Stomach smooth muscle (tissue), 2 donors: ENCODE results near the gene ACTL8.

Experiments
- H3K27ac ChIP-seq: one replicate; pipeline ENCODE4 v1.7.0; 2013; ENCODE audit warnings: mild to moderate bottlenecking, low read length, inconsistent platforms
- H3K27me3 ChIP-seq, 2 donors: one replicate each; pipeline ENCODE4 v1.7.0; 2013; ENCODE audit warnings: low read length in 2 of 2; ENCODE audit not compliant: insufficient read depth in 2 of 2, control insufficient read depth in 1 of 2
- H3K36me3 ChIP-seq, 2 donors: one replicate each; pipeline ENCODE4 v1.7.0; 2013; ENCODE audit warnings: low read length in 2 of 2; ENCODE audit not compliant: control insufficient read depth in 2 of 2, insufficient read depth in 2 of 2
- H3K4me1 ChIP-seq: one replicate; pipeline ENCODE4 v1.7.0; 2013; ENCODE audit warnings: low read length; ENCODE audit not compliant: control insufficient read depth, insufficient read depth
- H3K4me3 ChIP-seq, 2 donors: one replicate each; pipeline ENCODE4 v1.7.0; 2013; ENCODE audit warnings: low read length in 2 of 2
- H3K9ac ChIP-seq, 2 donors: one replicate each; pipeline ENCODE4 v1.7.0; 2013; ENCODE audit warnings: low read length in 2 of 2, mild to moderate bottlenecking in 1 of 2
- H3K9me3 ChIP-seq, 2 donors: one replicate each; pipeline ENCODE4 v1.7.0; 2013; ENCODE audit warnings: low read length in 2 of 2; ENCODE audit not compliant: control insufficient read depth in 2 of 2
- donor health status: healthy.
- donor health status: Pancreatic carcinoma.

Gene ACTL8

GRCh38 chr1:17826165-17826488, 71.0 kb downstream of the ACTL8 start:
- Histone ChIP-seq H3K36me3 (no peaks in the 10 kb centered on the region), H3K9me3 (peaks cover 0 to 5% of the 10 kb centered on the region in 2 donors), H3K27me3 (peaks cover 19 to 32% of the 10 kb centered on the region in 2 donors), H3K9ac (no peak overlapping the region), H3K4me1 (no peaks in the 10 kb centered on the region), H3K27ac (no peak overlapping the region), H3K4me3 (no peak overlapping the region)

GRCh38 chr1:17828991-17829390, 73.9 kb downstream of the ACTL8 start:
- Histone ChIP-seq H3K9ac (no peak overlapping the region), H3K4me1 (no peaks in the 10 kb centered on the region), H3K36me3 (no peaks in the 10 kb centered on the region), H3K4me3 (no peak overlapping the region), H3K27me3 (peaks cover 19 to 26% of the 10 kb centered on the region in 2 donors), H3K9me3 (peaks cover 2 to 5% of the 10 kb centered on the region in 2 donors), H3K27ac (no peak overlapping the region)

GRCh38 chr1:17829579-17829978, 74.4 kb downstream of the ACTL8 start:
- Histone ChIP-seq H3K9me3 (peaks cover 2 to 5% of the 10 kb centered on the region in 2 donors), H3K36me3 (no peaks in the 10 kb centered on the region), H3K4me3 (no peak overlapping the region), H3K4me1 (no peaks in the 10 kb centered on the region), H3K27me3 (peaks cover 19 to 29% of the 10 kb centered on the region in 2 donors), H3K27ac (no peak overlapping the region), H3K9ac (no peak overlapping the region)

- Histone ChIP-seq H3K9ac (no peak overlapping the region), H3K36me3 (no peaks in the 10 kb centered on the region), H3K27me3 (peaks cover 13 to 36% of the 10 kb centered on the region in 2 donors), H3K4me3 (no peak overlapping the region), H3K9me3 (peaks cover 2 to 5% of the 10 kb centered on the region in 2 donors), H3K4me1 (no peaks in the 10 kb centered on the region), H3K27ac (no peak overlapping the region)
Observed at GRCh38 chr1:17831597-17831996, 76.5 kb downstream of the ACTL8 start.

GRCh38 chr1:17833661-17834501, 78.7 kb downstream of the ACTL8 start:
- Histone ChIP-seq H3K4me1 (no peaks in the 10 kb centered on the region), H3K27me3 (peaks cover 0 to 26% of the 10 kb centered on the region in 2 donors), H3K27ac (no peak overlapping the region), H3K9ac (no peak overlapping the region), H3K4me3 (no peak overlapping the region), H3K9me3 (peaks cover 0 to 2% of the 10 kb centered on the region in 2 donors), H3K36me3 (no peaks in the 10 kb centered on the region)

GRCh38 chr1:17834561-17835100, 79.5 kb downstream of the ACTL8 start:
- Histone ChIP-seq H3K27ac (no peak overlapping the region), H3K9ac (no peak overlapping the region), H3K27me3 (peaks cover 0 to 25% of the 10 kb centered on the region in 2 donors), H3K4me3 (no peak overlapping the region), H3K36me3 (no peaks in the 10 kb centered on the region), H3K9me3 (peaks cover 0 to 2% of the 10 kb centered on the region in 2 donors), H3K4me1 (no peaks in the 10 kb centered on the region)

- Histone ChIP-seq H3K27me3 (peaks cover 0 to 25% of the 10 kb centered on the region in 2 donors), H3K4me3 (no peak overlapping the region), H3K36me3 (no peaks in the 10 kb centered on the region), H3K27ac (no peak overlapping the region), H3K9ac (no peak overlapping the region), H3K4me1 (no peaks in the 10 kb centered on the region), H3K9me3 (no peaks in the 10 kb centered on the region)
Observed at GRCh38 chr1:17837233-17838030, 82.3 kb downstream of the ACTL8 start.

GRCh38 chr1:17839641-17840196, 84.6 kb downstream of the ACTL8 start:
- Histone ChIP-seq H3K9me3 (no peaks in the 10 kb centered on the region), H3K9ac (no peak overlapping the region), H3K27ac (no peak overlapping the region), H3K4me1 (no peaks in the 10 kb centered on the region), H3K36me3 (no peaks in the 10 kb centered on the region), H3K4me3 (no peak overlapping the region), H3K27me3 (peaks cover 7 to 31% of the 10 kb centered on the region in 2 donors)

GRCh38 chr1:17841944-17842343, 86.8 kb downstream of the ACTL8 start:
- Histone ChIP-seq H3K4me1 (no peaks in the 10 kb centered on the region), H3K9ac (no peak overlapping the region), H3K36me3 (no peaks in the 10 kb centered on the region), H3K27ac (no peak overlapping the region), H3K27me3 (peaks cover 8 to 26% of the 10 kb centered on the region in 2 donors), H3K4me3 (no peak overlapping the region), H3K9me3 (no peaks in the 10 kb centered on the region)

- Histone ChIP-seq H3K9ac (no peak overlapping the region), H3K9me3 (no peaks in the 10 kb centered on the region), H3K4me1 (no peaks in the 10 kb centered on the region), H3K36me3 (no peaks in the 10 kb centered on the region), H3K4me3 (no peak overlapping the region), H3K27me3 (peaks cover 8 to 26% of the 10 kb centered on the region in 2 donors), H3K27ac (no peak overlapping the region)
Observed at GRCh38 chr1:17842686-17843085, 87.6 kb downstream of the ACTL8 start.
